HS-5 (cell line): ENCODE measurements around the gene REELD1.
A peak's percentile ranks its signal among the peaks of the same experiment; 100 is the strongest.

Experiments used
- DNase-seq: peaks from one replicate; pipeline ENCODE4 v3.0.0-alpha.2; 2012; ENCODE audit warnings: low read depth

The REELD1 gene

GRCh38 chr4:146214238-146214637 is at the start of gene REELD1:
Gene REELD1, plus strand, starts transcription at chr4:146214538. Its CDS starts 2,415 bp downstream, at chr4:146216953.
- no peak for DNase-seq

GRCh38 chr4:146165221-146165620 is 49.1 kb upstream of the REELD1 start:
- DNase-seq: no peak

- peak; percentile 77 for DNase-seq
Observed at GRCh38 chr4:146165840-146166239, 48.5 kb upstream of the REELD1 start.

- DNase-seq: no peak
Observed at GRCh38 chr4:146170149-146170548, 44.2 kb upstream of the REELD1 start.

- DNase-seq: no peak
Observed at GRCh38 chr4:146175541-146176453, 38.5 kb upstream of the REELD1 start, which contains the start of gene LSM6. Gene LSM6, plus strand, starts transcription at chr4:146175718. Its CDS starts 7,204 bp downstream, at chr4:146182922.

GRCh38 chr4:146176891-146177290 is 37.4 kb upstream of the REELD1 start:
- no peak for DNase-seq

- no peak for DNase-seq
Observed at GRCh38 chr4:146178126-146178525, 36.2 kb upstream of the REELD1 start.

- DNase-seq: no peak
Observed at GRCh38 chr4:146179784-146180370, 34.5 kb upstream of the REELD1 start.

- DNase-seq: no peak
Observed at GRCh38 chr4:146182443-146182842, 31.9 kb upstream of the REELD1 start.

- no peak for DNase-seq
Observed at GRCh38 chr4:146183209-146183608, 31.1 kb upstream of the REELD1 start.

GRCh38 chr4:146186041-146186440 is 28.3 kb upstream of the REELD1 start:
- DNase-seq: no peak

GRCh38 chr4:146186596-146186995 is 27.7 kb upstream of the REELD1 start:
- DNase-seq: no peak

GRCh38 chr4:146190456-146190855 is 23.9 kb upstream of the REELD1 start:
- DNase-seq: no peak

GRCh38 chr4:146191766-146192458 is 22.4 kb upstream of the REELD1 start:
- DNase-seq: no peak

GRCh38 chr4:146193628-146194027 is 20.7 kb upstream of the REELD1 start:
- DNase-seq: no peak

GRCh38 chr4:146194212-146194611 is 20.1 kb upstream of the REELD1 start:
- no peak for DNase-seq

GRCh38 chr4:146202665-146203064 is 11.7 kb upstream of the REELD1 start:
- no peak for DNase-seq

GRCh38 chr4:146207410-146207809 is 6.9 kb upstream of the REELD1 start:
- no peak for DNase-seq

- no peak for DNase-seq
Observed at GRCh38 chr4:146210890-146211289, 3.4 kb upstream of the REELD1 start.

GRCh38 chr4:146211440-146211839 is 2.9 kb upstream of the REELD1 start:
- no peak for DNase-seq

- no peak for DNase-seq
Observed at GRCh38 chr4:146212781-146213180, 1.6 kb upstream of the REELD1 start.

- DNase-seq: peak; percentile 31
Observed at GRCh38 chr4:146222313-146222712, 8.0 kb downstream of the REELD1 start.
